HepG2 (cell line): ENCODE data around the gene CPT1B. TPM values are rescaled to one million over a fixed set of nuclear protein-coding genes. Genes with fewer than 3 reads are reported as not detected.

Experiments
- BRCA1 ChIP-seq: sonication (generic); formaldehyde crosslinking; IDR thresholded peaks from 2 replicates; pipeline ENCODE4 v1.4.0; 2020; ENCODE audit warnings: missing genetic modification reagents
- DPF2 ChIP-seq: sonication (generic); formaldehyde crosslinking; IDR thresholded peaks from 2 replicates; pipeline ENCODE4 v1.4.0; 2020; ENCODE audit warnings: mild to moderate bottlenecking, low read depth, missing genetic modification reagents, borderline replicate concordance
- FOXK1 ChIP-seq: sonication (generic); formaldehyde crosslinking; IDR thresholded peaks from 2 replicates; pipeline ENCODE4 v1.4.0; 2020; ENCODE audit warnings: low read depth, missing genetic modification reagents, borderline replicate concordance
- GATAD2A ChIP-seq: IDR thresholded peaks from 2 replicates; pipeline ENCODE4 v1.6.1; 2016
- LCORL ChIP-seq, 2 experiments: fragments of 450-650 bp in 1 of 2; sonication (generic) in 1 of 2; formaldehyde crosslinking in 1 of 2; IDR thresholded peaks; 2 replicates each; pipeline versions ENCODE4 v1.5.0 to v1.6.1; 2017 to 2020; ENCODE audit warnings: antibody characterized with exemption in 1 of 2, missing genetic modification reagents in 1 of 2
- MEIS1 ChIP-seq: sonication (generic); formaldehyde crosslinking; IDR thresholded peaks from 2 replicates; pipeline ENCODE4 v1.9.0; 2021; ENCODE audit warnings: mild to moderate bottlenecking, missing genetic modification reagents, moderate library complexity, borderline replicate concordance
- MYNN ChIP-seq: sonication (generic); formaldehyde crosslinking; IDR thresholded peaks from 2 replicates; pipeline ENCODE4 v1.4.0; 2020; ENCODE audit warnings: mild to moderate bottlenecking, low read depth, missing genetic modification reagents
- NFYB ChIP-seq: sonication (generic); formaldehyde crosslinking; IDR thresholded peaks from 2 replicates; pipeline ENCODE4 v1.4.0; 2020; ENCODE audit warnings: missing genetic modification reagents
- ZNF17 ChIP-seq: sonication (generic); formaldehyde crosslinking; IDR thresholded peaks from 2 replicates; pipeline ENCODE4 v1.5.0; 2020; ENCODE audit warnings: mild to moderate bottlenecking, missing genetic modification reagents
- ZNF557 ChIP-seq: sonication (generic); formaldehyde crosslinking; IDR thresholded peaks from 2 replicates; pipeline ENCODE4 v1.4.0; 2020; ENCODE audit warnings: missing genetic modification reagents
- polyA plus RNA-seq, 8 experiments: library from polyadenylated mRNA; depleted of rRNA in 3 of 8; stranded (reverse) in 7 of 8; unstranded in 1 of 8; fragments of >200 nt; fragmentation: Illumina TruSeq in 4 of 8; extraction: Trizol in 4 of 8; gene quantifications; 2 replicates each; pipeline versions ENCODE4 v1.2.1 to v1.2.3, GENCODE V29; 2011 to 2016; ENCODE audit warnings: low read depth in 4 of 8, missing spikeins in 1 of 8, mixed read lengths in 1 of 8; ENCODE audit not compliant: insufficient read depth in 1 of 8
- total RNA-seq, 5 experiments: library from RNA; depleted of rRNA; stranded (reverse); fragments of >200 nt; fragmentation: Illumina TruSeq; extraction: Trizol; gene quantifications; 2 replicates each; pipeline ENCODE4 v1.2.3, GENCODE V29; 2016; ENCODE audit warnings: low read depth in 1 of 5
- TF ChIP-seq, protein P1 (sequence below): sonication (generic); formaldehyde crosslinking; IDR thresholded peaks from 2 replicates; pipeline ENCODE4 v1.8.0; 2022; ENCODE audit warnings: mild to moderate bottlenecking, missing genetic modification reagents, borderline replicate concordance
- TF ChIP-seq, protein P2 (sequence below): sonication (generic); formaldehyde crosslinking; IDR thresholded peaks from 2 replicates; pipeline ENCODE4 v1.8.1; 2023; ENCODE audit warnings: mild to moderate bottlenecking, moderate library complexity, missing genetic modification reagents
- TF ChIP-seq, protein P3 (sequence below): sonication (generic); formaldehyde crosslinking; IDR thresholded peaks from 2 replicates; pipeline ENCODE4 v1.4.0; 2020; ENCODE audit warnings: missing genetic modification reagents, mild to moderate bottlenecking, borderline replicate concordance
- TF ChIP-seq, protein P4 (sequence below): IDR thresholded peaks from 2 replicates; pipeline ENCODE4 v1.6.1; 2016; ENCODE audit warnings: missing compliant biosample characterization, missing genetic modification reagents, borderline replicate concordance
- TF ChIP-seq, protein P5 (sequence below): sonication (generic); formaldehyde crosslinking; IDR thresholded peaks from 2 replicates; pipeline ENCODE4 v1.4.0; 2020; ENCODE audit warnings: missing genetic modification reagents, mild to moderate bottlenecking, borderline replicate concordance
- TF ChIP-seq, protein P6 (sequence below): sonication (generic); formaldehyde crosslinking; IDR thresholded peaks from 2 replicates; pipeline ENCODE4 v1.5.0; 2020; ENCODE audit warnings: missing genetic modification reagents, mild to moderate bottlenecking, borderline replicate concordance

CPT1B gene
- total and polyA plus RNA-seq, 2 of the 13 experiments (the other 11 are each of a cell fraction or from before 2014, with no cell fraction given), result 9.2 to 19.5 TPM

DNA sequence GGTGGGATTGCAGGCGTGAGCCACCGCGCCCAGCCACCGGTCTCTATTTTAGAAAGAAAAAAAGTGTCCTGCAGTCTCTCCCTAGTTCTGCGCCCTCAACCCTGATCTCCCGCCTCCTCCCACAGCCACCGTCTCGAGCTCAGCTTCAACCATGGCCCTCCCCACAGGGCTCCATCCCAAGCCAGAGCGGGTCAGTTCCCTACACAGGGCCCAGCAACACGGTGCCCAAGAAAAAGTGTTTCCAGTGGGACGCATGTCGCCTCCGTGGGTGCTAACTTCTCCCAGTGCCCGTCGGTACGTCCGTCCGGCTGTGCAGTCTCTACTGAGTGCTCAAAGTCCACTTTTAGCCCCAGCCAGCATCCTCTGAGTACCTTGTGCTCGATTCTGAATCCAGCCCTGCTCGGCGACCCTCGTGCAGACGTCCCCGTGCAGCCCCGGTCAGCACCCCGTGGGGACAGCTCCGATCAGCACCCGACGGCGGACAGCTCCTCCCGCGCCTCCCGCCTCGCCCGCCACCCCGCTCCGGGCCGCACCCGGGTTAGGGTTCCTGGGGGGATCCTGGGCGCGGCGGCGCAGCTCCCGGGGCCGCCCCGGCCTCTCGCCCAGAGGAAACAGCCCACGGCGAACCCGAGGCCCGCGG lies 21.7 kb upstream of the CPT1B start (continued):
- no peak for TF ChIP-seq LCORL (IDR thresholded peaks at IDR 0.05)
- TF ChIP-seq LCORL (CRISPR knock-in tag; IDR thresholded peaks at IDR 0.05), result peak; percentile 41; the same call in 1 of the 2 replicates
- TF ChIP-seq, protein P1, sequence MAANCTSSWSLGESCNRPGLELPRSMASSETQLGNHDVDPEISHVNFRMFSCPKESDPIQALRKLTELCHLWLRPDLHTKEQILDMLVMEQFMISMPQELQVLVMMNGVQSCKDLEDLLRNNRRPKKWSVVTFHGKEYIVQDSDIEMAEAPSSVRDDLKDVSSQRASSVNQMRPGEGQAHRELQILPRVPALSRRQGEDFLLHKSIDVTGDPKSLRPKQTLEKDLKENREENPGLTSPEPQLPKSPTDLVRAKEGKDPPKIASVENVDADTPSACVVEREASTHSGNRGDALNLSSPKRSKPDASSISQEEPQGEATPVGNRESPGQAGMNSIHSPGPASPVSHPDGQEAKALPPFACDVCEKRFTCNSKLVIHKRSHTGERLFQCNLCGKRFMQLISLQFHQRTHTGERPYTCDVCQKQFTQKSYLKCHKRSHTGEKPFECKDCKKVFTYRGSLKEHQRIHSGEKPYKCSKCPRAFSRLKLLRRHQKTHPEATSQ (CRISPR knock-in tag), result peak; percentile 64; the same call in 1 of the 2 replicates
- peak; percentile 99 for TF ChIP-seq ZNF557 (CRISPR knock-in tag)
- TF ChIP-seq, protein P2, sequence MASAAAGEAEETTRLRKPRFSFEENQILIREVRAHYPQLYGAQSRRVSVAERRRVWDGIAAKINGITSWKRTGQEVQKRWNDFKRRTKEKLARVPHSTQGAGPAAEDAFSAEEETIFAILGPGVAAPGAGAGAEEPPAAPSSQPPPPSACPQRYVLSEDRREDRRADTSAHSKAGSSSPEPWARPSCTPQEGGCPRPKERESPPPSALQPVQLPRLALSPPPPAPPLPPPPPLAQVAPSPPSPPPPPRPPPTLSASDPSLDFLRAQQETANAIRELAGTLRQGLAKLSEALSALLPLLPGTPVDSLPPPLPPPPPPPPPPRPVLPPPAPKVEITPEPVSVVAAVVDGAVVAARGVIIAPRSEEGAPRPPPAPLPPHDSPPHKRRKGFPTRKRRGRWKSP (CRISPR knock-in tag), result peak; percentile 83
- peak; percentile 100 for TF ChIP-seq BRCA1 (CRISPR knock-in tag)
- peak; percentile 58 for TF ChIP-seq NFYB (CRISPR knock-in tag)
- TF ChIP-seq GATAD2A, result peak; percentile 64
- TF ChIP-seq, protein P3, sequence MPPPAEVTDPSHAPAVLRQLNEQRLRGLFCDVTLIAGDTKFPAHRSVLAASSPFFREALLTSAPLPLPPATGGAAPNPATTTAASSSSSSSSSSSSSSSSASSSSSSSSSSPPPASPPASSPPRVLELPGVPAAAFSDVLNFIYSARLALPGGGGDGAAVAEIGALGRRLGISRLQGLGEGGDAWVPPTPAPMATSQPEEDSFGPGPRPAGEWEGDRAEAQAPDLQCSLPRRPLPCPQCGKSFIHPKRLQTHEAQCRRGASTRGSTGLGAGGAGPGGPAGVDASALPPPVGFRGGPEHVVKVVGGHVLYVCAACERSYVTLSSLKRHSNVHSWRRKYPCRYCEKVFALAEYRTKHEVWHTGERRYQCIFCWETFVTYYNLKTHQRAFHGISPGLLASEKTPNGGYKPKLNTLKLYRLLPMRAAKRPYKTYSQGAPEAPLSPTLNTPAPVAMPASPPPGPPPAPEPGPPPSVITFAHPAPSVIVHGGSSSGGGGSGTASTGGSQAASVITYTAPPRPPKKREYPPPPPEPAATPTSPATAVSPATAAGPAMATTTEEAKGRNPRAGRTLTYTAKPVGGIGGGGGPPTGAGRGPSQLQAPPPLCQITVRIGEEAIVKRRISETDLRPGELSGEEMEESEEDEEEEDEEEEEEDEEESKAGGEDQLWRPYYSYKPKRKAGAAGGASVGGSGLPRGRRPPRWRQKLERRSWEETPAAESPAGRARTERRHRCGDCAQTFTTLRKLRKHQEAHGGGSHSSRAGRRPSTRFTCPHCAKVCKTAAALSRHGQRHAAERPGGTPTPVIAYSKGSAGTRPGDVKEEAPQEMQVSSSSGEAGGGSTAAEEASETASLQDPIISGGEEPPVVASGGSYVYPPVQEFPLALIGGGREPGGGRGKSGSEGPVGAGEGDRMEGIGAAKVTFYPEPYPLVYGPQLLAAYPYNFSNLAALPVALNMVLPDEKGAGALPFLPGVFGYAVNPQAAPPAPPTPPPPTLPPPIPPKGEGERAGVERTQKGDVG (CRISPR knock-in tag), result peak; percentile 91; the same call in 1 of the 2 replicates
- peak; percentile 97; the same call in 1 of the 2 replicates for TF ChIP-seq FOXK1
- TF ChIP-seq, protein P4, sequence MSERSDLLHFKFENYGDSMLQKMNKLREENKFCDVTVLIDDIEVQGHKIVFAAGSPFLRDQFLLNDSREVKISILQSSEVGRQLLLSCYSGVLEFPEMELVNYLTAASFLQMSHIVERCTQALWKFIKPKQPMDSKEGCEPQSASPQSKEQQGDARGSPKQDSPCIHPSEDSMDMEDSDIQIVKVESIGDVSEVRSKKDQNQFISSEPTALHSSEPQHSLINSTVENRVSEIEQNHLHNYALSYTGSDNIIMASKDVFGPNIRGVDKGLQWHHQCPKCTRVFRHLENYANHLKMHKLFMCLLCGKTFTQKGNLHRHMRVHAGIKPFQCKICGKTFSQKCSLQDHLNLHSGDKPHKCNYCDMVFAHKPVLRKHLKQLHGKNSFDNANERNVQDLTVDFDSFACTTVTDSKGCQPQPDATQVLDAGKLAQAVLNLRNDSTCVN (CRISPR knock-in tag), result peak; percentile 98
- TF ChIP-seq, protein P5, sequence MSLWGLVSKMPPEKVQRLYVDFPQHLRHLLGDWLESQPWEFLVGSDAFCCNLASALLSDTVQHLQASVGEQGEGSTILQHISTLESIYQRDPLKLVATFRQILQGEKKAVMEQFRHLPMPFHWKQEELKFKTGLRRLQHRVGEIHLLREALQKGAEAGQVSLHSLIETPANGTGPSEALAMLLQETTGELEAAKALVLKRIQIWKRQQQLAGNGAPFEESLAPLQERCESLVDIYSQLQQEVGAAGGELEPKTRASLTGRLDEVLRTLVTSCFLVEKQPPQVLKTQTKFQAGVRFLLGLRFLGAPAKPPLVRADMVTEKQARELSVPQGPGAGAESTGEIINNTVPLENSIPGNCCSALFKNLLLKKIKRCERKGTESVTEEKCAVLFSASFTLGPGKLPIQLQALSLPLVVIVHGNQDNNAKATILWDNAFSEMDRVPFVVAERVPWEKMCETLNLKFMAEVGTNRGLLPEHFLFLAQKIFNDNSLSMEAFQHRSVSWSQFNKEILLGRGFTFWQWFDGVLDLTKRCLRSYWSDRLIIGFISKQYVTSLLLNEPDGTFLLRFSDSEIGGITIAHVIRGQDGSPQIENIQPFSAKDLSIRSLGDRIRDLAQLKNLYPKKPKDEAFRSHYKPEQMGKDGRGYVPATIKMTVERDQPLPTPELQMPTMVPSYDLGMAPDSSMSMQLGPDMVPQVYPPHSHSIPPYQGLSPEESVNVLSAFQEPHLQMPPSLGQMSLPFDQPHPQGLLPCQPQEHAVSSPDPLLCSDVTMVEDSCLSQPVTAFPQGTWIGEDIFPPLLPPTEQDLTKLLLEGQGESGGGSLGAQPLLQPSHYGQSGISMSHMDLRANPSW (CRISPR knock-in tag), result no peak
- TF ChIP-seq ZNF17 (CRISPR knock-in tag), result peak; percentile 95
- TF ChIP-seq, protein P6, sequence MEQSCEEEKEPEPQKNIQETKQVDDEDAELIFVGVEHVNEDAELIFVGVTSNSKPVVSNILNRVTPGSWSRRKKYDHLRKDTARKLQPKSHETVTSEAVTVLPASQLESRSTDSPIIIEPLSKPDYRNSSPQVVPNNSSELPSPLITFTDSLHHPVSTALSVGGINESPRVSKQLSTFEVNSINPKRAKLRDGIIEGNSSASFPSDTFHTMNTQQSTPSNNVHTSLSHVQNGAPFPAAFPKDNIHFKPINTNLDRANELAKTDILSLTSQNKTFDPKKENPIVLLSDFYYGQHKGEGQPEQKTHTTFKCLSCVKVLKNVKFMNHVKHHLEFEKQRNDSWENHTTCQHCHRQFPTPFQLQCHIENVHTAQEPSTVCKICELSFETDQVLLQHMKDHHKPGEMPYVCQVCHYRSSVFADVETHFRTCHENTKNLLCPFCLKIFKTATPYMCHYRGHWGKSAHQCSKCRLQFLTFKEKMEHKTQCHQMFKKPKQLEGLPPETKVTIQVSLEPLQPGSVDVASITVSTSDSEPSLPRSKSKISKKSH (CRISPR knock-in tag), result peak; percentile 90; the same call in 1 of the 2 replicates
- TF ChIP-seq MYNN (CRISPR knock-in tag), result peak; percentile 97
- TF ChIP-seq DPF2 (CRISPR knock-in tag), result no peak
- TF ChIP-seq MEIS1, result peak; percentile 85
